ENCODE data around the gene CD207. TPM values are rescaled to one million over a fixed set of nuclear protein-coding genes. Genes with fewer than 3 reads are reported as not detected.
"Not testable (repeated sequence)": the region's sequence is repeated elsewhere in the genome, so short reads cannot be mapped to it uniquely, and the experiment has no call there.

The CD207 gene
- total and polyA plus RNA-seq, 7 donors = 0.04 to 0.59 (median 0.16) TPM; not detected in 1

DNA sequence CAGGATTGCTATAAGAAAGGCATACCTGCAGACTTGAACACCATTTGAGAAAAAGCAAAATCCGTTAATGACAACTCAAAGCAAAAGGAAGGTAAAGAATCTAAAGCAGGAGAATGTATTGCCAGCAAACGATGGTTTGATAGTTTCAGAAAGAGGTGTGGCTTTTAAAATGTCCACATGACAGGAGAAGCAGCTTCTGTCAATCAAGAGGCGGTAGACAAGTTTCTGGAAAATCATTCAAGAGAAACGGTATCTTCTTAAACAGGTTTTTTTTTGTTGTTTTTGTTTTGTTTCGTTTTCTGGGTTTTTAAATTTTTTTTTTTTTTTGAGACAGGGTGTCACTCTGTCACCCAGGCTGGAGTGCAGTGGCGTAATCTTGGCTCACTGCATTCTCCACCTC lies 29.0 kb downstream of the CD207 start:
- H3K9me3 ChIP-seq = no peaks in the 10 kb centered on the region
- peaks cover 0 to 4% (median 0%) of the 10 kb centered on the region in 3 donors for H3K27me3 ChIP-seq (ENCODE audit: insufficient read depth in 3 of 3, low read length in 2 of 3)
- ATAC-seq (no peak), DNase-seq (no peak)
- no peak overlapping the region for H3K27ac ChIP-seq
- H3K36me3 ChIP-seq (ENCODE audit: insufficient read depth in 1 of 2, low read depth in 1 of 2) = no peaks in the 10 kb centered on the region
- TF ChIP-seq, protein P1, sequence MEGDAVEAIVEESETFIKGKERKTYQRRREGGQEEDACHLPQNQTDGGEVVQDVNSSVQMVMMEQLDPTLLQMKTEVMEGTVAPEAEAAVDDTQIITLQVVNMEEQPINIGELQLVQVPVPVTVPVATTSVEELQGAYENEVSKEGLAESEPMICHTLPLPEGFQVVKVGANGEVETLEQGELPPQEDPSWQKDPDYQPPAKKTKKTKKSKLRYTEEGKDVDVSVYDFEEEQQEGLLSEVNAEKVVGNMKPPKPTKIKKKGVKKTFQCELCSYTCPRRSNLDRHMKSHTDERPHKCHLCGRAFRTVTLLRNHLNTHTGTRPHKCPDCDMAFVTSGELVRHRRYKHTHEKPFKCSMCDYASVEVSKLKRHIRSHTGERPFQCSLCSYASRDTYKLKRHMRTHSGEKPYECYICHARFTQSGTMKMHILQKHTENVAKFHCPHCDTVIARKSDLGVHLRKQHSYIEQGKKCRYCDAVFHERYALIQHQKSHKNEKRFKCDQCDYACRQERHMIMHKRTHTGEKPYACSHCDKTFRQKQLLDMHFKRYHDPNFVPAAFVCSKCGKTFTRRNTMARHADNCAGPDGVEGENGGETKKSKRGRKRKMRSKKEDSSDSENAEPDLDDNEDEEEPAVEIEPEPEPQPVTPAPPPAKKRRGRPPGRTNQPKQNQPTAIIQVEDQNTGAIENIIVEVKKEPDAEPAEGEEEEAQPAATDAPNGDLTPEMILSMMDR (IDR thresholded peaks at IDR 0.05) = no peak
- 63 to 67% (median 66%) methylated on average over 6 of the region's 6 CpGs for WGBS, 3 donors
- H3K4me3 ChIP-seq = no peak overlapping the region
- intact Hi-C loops (cut with DNase I) = no loop called here
- H3K4me1 ChIP-seq = no peaks in the 10 kb centered on the region

DNA sequence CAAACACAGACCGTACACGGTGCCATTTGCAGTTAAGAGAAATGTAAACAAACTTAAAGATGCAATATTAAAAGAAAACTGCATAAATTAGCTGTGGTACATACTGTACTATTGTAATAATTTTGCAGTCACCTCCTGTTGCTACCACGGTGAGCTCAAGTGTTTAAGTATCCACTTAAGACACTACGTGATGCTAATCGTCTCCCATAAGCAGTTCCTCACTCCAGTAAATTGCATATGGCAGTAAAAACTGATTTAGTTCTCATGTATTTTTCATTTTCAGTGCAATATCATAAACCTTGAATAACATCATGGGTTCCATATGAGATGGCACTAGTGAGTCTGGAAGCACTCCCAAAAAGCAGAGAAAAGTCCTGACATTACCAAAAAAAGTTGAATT lies 29.6 kb downstream of the CD207 start:
- intact Hi-C loops (cut with DNase I) = no loop called here
- no peak overlapping the region for H3K4me3 ChIP-seq

DNA sequence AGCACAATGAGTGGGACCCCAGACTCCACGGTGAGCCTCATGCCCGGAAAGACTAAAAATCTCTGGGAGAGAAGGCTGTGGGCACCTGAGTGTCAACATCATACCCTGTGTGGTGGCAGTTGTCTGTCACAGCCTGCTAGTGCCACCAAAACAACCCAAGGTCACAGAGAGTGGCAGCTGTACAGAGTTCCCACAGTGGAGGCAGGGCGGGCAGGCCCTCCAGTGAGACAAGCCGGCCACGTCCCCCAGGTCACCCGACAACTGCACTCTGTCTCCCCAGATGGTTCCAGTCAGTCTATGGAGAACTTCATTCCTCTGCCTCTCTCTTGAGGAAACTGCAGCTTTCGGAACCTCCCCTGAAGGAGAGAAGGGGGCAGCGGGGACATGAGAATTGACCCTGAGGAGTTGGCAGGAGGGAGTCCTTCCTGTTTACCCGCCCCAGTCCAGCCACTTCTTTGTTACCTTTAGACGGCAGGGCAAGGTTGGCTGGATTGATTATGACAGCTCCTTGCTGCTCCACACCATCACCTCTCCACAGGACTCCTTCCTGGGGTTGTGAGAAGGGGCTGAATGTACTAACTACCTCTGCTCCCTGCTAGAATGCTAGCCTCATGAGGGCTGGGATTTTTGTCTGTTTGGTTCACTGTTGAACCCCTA lies 33.9 kb downstream of the CD207 start:
- Histone ChIP-seq H3K4me1 (no peaks in the 10 kb centered on the region), H3K4me3 (no peak overlapping the region), H3K27me3 (ENCODE audit: insufficient read depth in 3 of 3, low read length in 2 of 3) (peaks cover 0 to 3% (median 0%) of the 10 kb centered on the region in 3 donors), H3K9me3 (no peaks in the 10 kb centered on the region), H3K27ac (no peak overlapping the region), H3K36me3 (ENCODE audit: insufficient read depth in 1 of 2, low read depth in 1 of 2) (no peaks in the 10 kb centered on the region)
- intact Hi-C loops (cut with DNase I) = no loop called here
- no peak for DNase-seq
- no peak for ATAC-seq
- TF ChIP-seq, protein P1 (IDR thresholded peaks at IDR 0.05) = no peak
- WGBS, 3 donors = 61 to 71% (median 66%) methylated on average over 10 of the region's 10 CpGs

More for the DNA sequence above, 29.6 kb downstream of the CD207 start:
- Histone ChIP-seq H3K27me3 (ENCODE audit: insufficient read depth in 3 of 3, low read length in 2 of 3) (peaks cover 0 to 3% (median 0%) of the 10 kb centered on the region in 3 donors), H3K27ac (no peak overlapping the region), H3K9me3 (no peaks in the 10 kb centered on the region), H3K36me3 (ENCODE audit: insufficient read depth in 1 of 2, low read depth in 1 of 2) (no peaks in the 10 kb centered on the region), H3K4me1 (no peaks in the 10 kb centered on the region)
- no peak for ATAC-seq
- no peak for DNase-seq
- WGBS, 3 donors = 61 to 74% (median 63%) methylated on average over 5 of the region's 5 CpGs
- TF ChIP-seq, protein P1 (IDR thresholded peaks at IDR 0.05) = no peak

DNA sequence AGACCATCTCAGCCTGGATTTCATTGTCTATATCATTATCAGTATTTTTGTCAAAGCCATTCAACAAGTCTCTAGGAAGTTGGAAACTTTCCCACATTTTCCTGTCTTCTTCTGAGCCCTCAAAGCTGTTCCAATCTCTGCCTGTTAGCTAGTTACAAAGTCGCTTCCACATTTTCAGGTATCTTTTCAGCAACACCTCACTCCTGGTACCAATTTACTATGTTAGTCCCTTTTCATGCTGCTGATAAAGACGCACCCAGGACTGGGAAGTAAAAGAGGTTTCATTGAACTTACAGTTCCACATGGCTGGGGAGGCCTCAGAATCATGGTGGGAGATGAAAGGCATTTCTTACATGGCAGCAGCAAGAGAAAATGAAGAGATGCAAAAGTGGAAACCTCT lies 35.9 kb downstream of the CD207 start:
- WGBS, 3 donors = 85 to 90% (median 89%) methylated on average over 2 of the region's 2 CpGs
- TF ChIP-seq, protein P1 (IDR thresholded peaks at IDR 0.05) = no peak
- no peaks in the 10 kb centered on the region for H3K36me3 ChIP-seq (ENCODE audit: insufficient read depth in 1 of 2, low read depth in 1 of 2)
- ATAC-seq (no peak), DNase-seq (no peak)
- no peaks in the 10 kb centered on the region for H3K4me1 ChIP-seq
- no peak overlapping the region for H3K27ac ChIP-seq
- H3K9me3 ChIP-seq = no peaks in the 10 kb centered on the region
- intact Hi-C loops (cut with DNase I) = no loop called here
- peaks cover 0 to 3% (median 0%) of the 10 kb centered on the region in 3 donors for H3K27me3 ChIP-seq (ENCODE audit: insufficient read depth in 3 of 3, low read length in 2 of 3)
- H3K4me3 ChIP-seq = no peak overlapping the region

DNA sequence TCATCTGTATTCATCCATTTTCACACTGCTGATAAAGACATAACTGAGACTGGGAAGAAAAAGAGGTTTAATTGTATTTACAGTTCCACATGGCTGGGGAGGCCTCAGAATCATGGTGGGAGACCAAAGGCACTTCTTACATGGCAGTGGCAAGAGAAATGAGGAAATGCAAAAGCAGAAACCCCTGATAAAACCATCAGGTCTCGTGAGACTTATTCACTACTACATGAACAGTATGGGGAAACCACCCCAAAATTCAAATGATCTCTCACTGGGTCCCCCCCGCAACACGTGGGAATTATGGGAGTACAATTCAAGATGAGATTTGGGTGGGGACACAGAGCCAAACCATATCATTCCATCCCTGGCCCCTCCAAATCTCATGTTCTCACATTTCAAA lies 37.6 kb downstream of the CD207 start:
- 72 to 83% (median 81%) methylated on average over 3 of the region's 3 CpGs for WGBS, 3 donors
- ATAC-seq; H3K4me3 ChIP-seq; H3K9me3 ChIP-seq; H3K27me3 ChIP-seq (ENCODE audit: insufficient read depth in 3 of 3, low read length in 2 of 3); H3K4me1 ChIP-seq; intact Hi-C loops (cut with DNase I); DNase-seq; H3K27ac ChIP-seq; H3K36me3 ChIP-seq (ENCODE audit: insufficient read depth in 1 of 2, low read depth in 1 of 2): not testable (repeated sequence)
